Neural cell (in vitro differentiated cells): ENCODE results near the gene TNKS2. TPM values are rescaled to one million over a fixed set of nuclear protein-coding genes. Genes with fewer than 3 reads are reported as not detected.

Experiments used
- H2AFZ ChIP-seq: fragments of 200-600, 300-800 bp; sonication (generic), shearing (Covaris generic); 2 replicates; pipeline ENCODE4 v1.6.0; 2014; ENCODE audit warnings: low read depth, mild to moderate bottlenecking, antibody characterized with exemption, low read length, moderate library complexity
- H3F3A ChIP-seq: fragments of 200-600 bp; shearing (Covaris generic); 2 replicates; pipeline ENCODE4 v1.6.1; 2016; ENCODE audit warnings: mild to moderate bottlenecking, moderate library complexity, mixed read lengths, antibody characterized with exemption, low read length; ENCODE audit not compliant: insufficient read depth, poor library complexity, severe bottlenecking
- H3K27ac ChIP-seq: fragments of 200-600, 300-800 bp; sonication (generic), shearing (Covaris generic); 2 replicates; pipeline ENCODE4 v1.5.1; 2014; ENCODE audit warnings: mild to moderate bottlenecking, low read length, moderate library complexity
- H3K27me3 ChIP-seq: fragments of 300-800, 200-600 bp; sonication (generic), shearing (Covaris generic); 2 replicates; pipeline ENCODE4 v1.6.0; 2014; ENCODE audit warnings: mild to moderate bottlenecking, low read depth, low read length, moderate library complexity; ENCODE audit not compliant: insufficient read depth
- H3K36me3 ChIP-seq: fragments of 300-800, 200-600 bp; sonication (generic), shearing (Covaris generic); 2 replicates; pipeline ENCODE4 v1.5.1; 2014; ENCODE audit warnings: mild to moderate bottlenecking, antibody characterized with exemption, low read length, moderate library complexity; ENCODE audit not compliant: insufficient read depth
- H3K4me2 ChIP-seq: fragments of 300-800, 200-600 bp; sonication (generic), shearing (Covaris generic); 2 replicates; pipeline ENCODE4 v1.6.0; 2014; ENCODE audit warnings: mild to moderate bottlenecking, low read length
- H3K4me3 ChIP-seq: fragments of 300-800, 200-600 bp; sonication (generic), shearing (Covaris generic); 2 replicates; pipeline ENCODE4 v1.5.1; 2014; ENCODE audit warnings: mild to moderate bottlenecking, low read length, moderate library complexity
- H3K79me2 ChIP-seq: fragments of 200-600 bp; shearing (Covaris generic); replicated peaks from 2 replicates; pipeline ENCODE4 v1.6.0; 2014; ENCODE audit warnings: mild to moderate bottlenecking, low read length, moderate library complexity; ENCODE audit not compliant: insufficient read depth
- H3K9ac ChIP-seq: fragments of 300-800, 200-600 bp; sonication (generic), shearing (Covaris generic); 2 replicates; pipeline ENCODE4 v1.6.1; 2016; ENCODE audit warnings: mild to moderate bottlenecking, low read length, mixed read lengths
- H3K9me2 ChIP-seq: fragments of 200-600 bp; shearing (Covaris generic); 2 replicates; pipeline ENCODE4 v1.6.1; 2016; ENCODE audit warnings: mild to moderate bottlenecking, low read length, mixed read lengths; ENCODE audit not compliant: insufficient read depth
- H3K9me3 ChIP-seq: fragments of 200-600, 300-800 bp; sonication (generic), shearing (Covaris generic); 2 replicates; pipeline ENCODE4 v1.6.1; 2016; ENCODE audit warnings: mild to moderate bottlenecking, mixed run types, low read length, moderate library complexity, mixed read lengths
- H4K20me1 ChIP-seq: fragments of 200-600 bp; shearing (Covaris generic); 2 replicates; pipeline ENCODE4 v1.6.1; 2016; ENCODE audit warnings: mild to moderate bottlenecking, mixed run types; ENCODE audit not compliant: insufficient read depth
- EP300 ChIP-seq: fragments of 450-650 bp; conservative IDR thresholded peaks from 2 replicates; pipeline ENCODE4 v1.6.1; 2014; ENCODE audit warnings: antibody characterized with exemption, mild to moderate bottlenecking, moderate library complexity; ENCODE audit not compliant: poor library complexity, severe bottlenecking
- EZH2 ChIP-seq: fragments of 200-600, 300-800 bp; shearing (Covaris generic), sonication (generic); IDR thresholded peaks from 2 replicates; pipeline ENCODE4 v1.6.1; 2014; ENCODE audit warnings: antibody characterized with exemption, low read length, borderline replicate concordance, mild to moderate bottlenecking; ENCODE audit not compliant: insufficient read depth, poor library complexity, severe bottlenecking
- MXI1 ChIP-seq: fragments of 450-650 bp; conservative IDR thresholded peaks from 2 replicates; pipeline ENCODE4 v1.6.1; 2014; ENCODE audit warnings: antibody characterized with exemption, mild to moderate bottlenecking; ENCODE audit not compliant: poor library complexity, severe bottlenecking
- POLR2AphosphoS5 ChIP-seq: IDR thresholded peaks from 2 replicates; pipeline ENCODE4 v1.6.1; 2012
- RAD21 ChIP-seq: fragments of 450-650 bp; conservative IDR thresholded peaks from 2 replicates; pipeline ENCODE4 v1.6.1; 2014; ENCODE audit warnings: antibody characterized with exemption, mild to moderate bottlenecking, moderate library complexity
- SMC3 ChIP-seq: fragments of 450-650 bp; conservative IDR thresholded peaks from 2 replicates; pipeline ENCODE4 v1.6.1; 2014; ENCODE audit warnings: antibody characterized with exemption, mild to moderate bottlenecking, moderate library complexity; ENCODE audit not compliant: poor library complexity
- TAF1 ChIP-seq: IDR thresholded peaks from 2 replicates; pipeline ENCODE4 v1.6.1; 2012; ENCODE audit warnings: low read depth
- polyA plus RNA-seq: library from polyadenylated mRNA; depleted of rRNA; stranded (reverse); fragments of >200 nt; gene quantifications from 2 replicates; pipeline ENCODE4 v1.2.3, GENCODE V29; 2014
- TF ChIP-seq, protein P1 (sequence below): fragments of 450-650 bp; IDR thresholded peaks from 2 replicates; pipeline ENCODE4 v1.5.1; 2014; ENCODE audit warnings: antibody characterized with exemption, mild to moderate bottlenecking, moderate library complexity; ENCODE audit not compliant: poor library complexity, severe bottlenecking
- TF ChIP-seq, protein P2 (sequence below): IDR thresholded peaks from 2 replicates; pipeline ENCODE4 v1.6.1; 2012; ENCODE audit warnings: borderline replicate concordance

The TNKS2 gene
- polyA plus RNA-seq, 1 donor from 2014 or later = 28.0 TPM

DNA sequence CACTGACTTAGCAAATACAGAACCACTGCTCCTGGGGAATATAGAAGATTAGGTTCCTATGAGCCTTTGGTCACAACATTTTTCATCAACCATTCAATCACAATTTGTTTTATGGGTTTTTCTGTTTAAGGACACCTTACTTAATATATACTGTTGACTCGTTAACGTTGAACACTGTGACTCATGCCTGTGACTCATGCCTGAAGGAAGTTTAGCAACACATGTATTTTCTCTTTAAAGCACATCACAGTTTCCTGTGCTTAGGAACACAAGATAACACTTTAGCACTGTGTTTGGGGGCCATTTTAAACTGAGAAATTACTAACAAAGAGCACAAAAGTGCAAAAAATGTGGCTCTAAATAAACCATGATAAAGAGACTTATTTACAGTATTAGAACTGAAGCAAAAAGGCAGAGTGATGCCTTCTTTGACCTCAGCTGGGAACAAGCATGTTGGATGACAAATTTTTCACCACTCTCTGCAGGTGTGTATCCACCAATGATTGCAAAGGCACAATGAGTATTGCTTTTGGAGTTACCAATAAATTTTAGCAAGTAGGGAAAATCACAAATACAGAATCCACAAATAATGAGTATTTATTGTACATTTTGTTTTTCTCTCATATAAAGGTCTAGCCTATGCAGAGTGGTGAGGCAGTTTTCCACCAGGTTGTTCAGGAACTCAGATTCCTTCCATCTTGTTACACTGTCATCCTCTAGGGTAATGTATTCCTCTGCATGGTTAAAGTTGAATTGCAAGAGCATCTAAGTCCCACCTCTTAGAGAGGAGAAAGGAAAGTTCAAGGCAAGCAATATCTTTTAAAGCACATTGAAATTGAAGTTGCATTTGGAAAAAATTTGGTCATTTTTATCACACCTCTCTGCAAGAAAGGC is 103.8 kb downstream of the TNKS2 start:
- H3K27ac ChIP-seq = no peak overlapping the region
- H3K4me2 ChIP-seq = no peak overlapping the region
- no peaks in the 10 kb centered on the region for H3K27me3 ChIP-seq
- H3K9ac ChIP-seq = no peak overlapping the region
- no peak overlapping the region for H2AFZ ChIP-seq
- no peak overlapping the region for H3K4me3 ChIP-seq
- H3K79me2 ChIP-seq = peaks cover 2% of the 10 kb centered on the region
- no peaks in the 10 kb centered on the region for H3K9me2 ChIP-seq
- no peak for TF ChIP-seq RAD21
- no peak for TF ChIP-seq SMC3
- TF ChIP-seq EZH2 = no peak
- TF ChIP-seq TAF1 = no peak
- TF ChIP-seq, protein P1, sequence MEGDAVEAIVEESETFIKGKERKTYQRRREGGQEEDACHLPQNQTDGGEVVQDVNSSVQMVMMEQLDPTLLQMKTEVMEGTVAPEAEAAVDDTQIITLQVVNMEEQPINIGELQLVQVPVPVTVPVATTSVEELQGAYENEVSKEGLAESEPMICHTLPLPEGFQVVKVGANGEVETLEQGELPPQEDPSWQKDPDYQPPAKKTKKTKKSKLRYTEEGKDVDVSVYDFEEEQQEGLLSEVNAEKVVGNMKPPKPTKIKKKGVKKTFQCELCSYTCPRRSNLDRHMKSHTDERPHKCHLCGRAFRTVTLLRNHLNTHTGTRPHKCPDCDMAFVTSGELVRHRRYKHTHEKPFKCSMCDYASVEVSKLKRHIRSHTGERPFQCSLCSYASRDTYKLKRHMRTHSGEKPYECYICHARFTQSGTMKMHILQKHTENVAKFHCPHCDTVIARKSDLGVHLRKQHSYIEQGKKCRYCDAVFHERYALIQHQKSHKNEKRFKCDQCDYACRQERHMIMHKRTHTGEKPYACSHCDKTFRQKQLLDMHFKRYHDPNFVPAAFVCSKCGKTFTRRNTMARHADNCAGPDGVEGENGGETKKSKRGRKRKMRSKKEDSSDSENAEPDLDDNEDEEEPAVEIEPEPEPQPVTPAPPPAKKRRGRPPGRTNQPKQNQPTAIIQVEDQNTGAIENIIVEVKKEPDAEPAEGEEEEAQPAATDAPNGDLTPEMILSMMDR = no peak
- no peaks in the 10 kb centered on the region for H3F3A ChIP-seq
- H4K20me1 ChIP-seq = no peaks in the 10 kb centered on the region
- H3K9me3 ChIP-seq = no peaks in the 10 kb centered on the region
- H3K36me3 ChIP-seq = no peaks in the 10 kb centered on the region

DNA sequence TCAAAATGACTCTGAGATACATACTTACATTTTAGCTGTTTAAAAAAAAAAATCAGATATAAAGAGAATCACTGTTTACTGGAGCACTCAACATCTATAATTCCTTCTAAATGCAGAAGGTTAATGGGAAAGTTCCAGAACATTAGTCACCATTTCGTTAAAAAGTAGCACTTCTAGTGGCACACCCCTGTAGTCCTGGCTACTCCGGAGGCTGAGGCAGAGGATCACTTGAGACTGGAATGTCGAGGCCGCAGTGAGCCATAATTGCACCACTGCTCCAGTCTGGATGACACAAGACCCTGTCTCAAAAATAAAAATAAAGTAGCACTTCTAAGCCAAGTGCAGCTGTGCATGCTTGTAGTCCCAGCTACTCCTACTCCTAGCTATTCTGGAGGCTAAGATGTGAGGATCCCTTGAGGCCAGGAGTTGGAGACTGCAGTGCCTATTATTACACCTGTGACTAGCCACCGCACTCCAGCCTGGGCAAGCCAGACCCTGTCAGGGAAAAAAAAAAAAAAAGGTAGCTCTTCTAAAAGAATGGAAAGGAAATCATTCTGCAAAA is 108.9 kb downstream of the TNKS2 start:
- H3K9me2 ChIP-seq = no peaks in the 10 kb centered on the region
- no peaks in the 10 kb centered on the region for H3K27me3 ChIP-seq
- no peaks in the 10 kb centered on the region for H4K20me1 ChIP-seq
- H3K36me3 ChIP-seq = no peaks in the 10 kb centered on the region
- peak overlapping the region; percentile 84 for H3K4me3 ChIP-seq
- H3K9me3 ChIP-seq = no peaks in the 10 kb centered on the region
- peak overlapping the region; percentile 70 for H3K4me2 ChIP-seq
- no peak overlapping the region for H2AFZ ChIP-seq
- H3K79me2 ChIP-seq = peaks cover 18% of the 10 kb centered on the region
- peak overlapping the region; percentile 74 for H3K9ac ChIP-seq
- peaks cover 2% of the 10 kb centered on the region for H3F3A ChIP-seq
- H3K27ac ChIP-seq = no peak overlapping the region
- TF ChIP-seq RAD21 (no peak), EP300 (no peak), POLR2AphosphoS5 (no peak), SMC3 (no peak), MXI1 (no peak), TAF1 (no peak), EZH2 (no peak)
- TF ChIP-seq, protein P2, sequence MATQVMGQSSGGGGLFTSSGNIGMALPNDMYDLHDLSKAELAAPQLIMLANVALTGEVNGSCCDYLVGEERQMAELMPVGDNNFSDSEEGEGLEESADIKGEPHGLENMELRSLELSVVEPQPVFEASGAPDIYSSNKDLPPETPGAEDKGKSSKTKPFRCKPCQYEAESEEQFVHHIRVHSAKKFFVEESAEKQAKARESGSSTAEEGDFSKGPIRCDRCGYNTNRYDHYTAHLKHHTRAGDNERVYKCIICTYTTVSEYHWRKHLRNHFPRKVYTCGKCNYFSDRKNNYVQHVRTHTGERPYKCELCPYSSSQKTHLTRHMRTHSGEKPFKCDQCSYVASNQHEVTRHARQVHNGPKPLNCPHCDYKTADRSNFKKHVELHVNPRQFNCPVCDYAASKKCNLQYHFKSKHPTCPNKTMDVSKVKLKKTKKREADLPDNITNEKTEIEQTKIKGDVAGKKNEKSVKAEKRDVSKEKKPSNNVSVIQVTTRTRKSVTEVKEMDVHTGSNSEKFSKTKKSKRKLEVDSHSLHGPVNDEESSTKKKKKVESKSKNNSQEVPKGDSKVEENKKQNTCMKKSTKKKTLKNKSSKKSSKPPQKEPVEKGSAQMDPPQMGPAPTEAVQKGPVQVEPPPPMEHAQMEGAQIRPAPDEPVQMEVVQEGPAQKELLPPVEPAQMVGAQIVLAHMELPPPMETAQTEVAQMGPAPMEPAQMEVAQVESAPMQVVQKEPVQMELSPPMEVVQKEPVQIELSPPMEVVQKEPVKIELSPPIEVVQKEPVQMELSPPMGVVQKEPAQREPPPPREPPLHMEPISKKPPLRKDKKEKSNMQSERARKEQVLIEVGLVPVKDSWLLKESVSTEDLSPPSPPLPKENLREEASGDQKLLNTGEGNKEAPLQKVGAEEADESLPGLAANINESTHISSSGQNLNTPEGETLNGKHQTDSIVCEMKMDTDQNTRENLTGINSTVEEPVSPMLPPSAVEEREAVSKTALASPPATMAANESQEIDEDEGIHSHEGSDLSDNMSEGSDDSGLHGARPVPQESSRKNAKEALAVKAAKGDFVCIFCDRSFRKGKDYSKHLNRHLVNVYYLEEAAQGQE = no peak
- TF ChIP-seq, protein P1 = no peak
